GM20000 (cell line): ENCODE results near the gene LYPD6B.

Experiments
- DNase-seq: peaks from one replicate; pipeline ENCODE4 v3.0.0; 2012; ENCODE audit warnings: low spot score
- TF ChIP-seq, protein P1 (sequence below): IDR thresholded peaks from 2 replicates; pipeline ENCODE4 v1.5.1; 2012; ENCODE audit warnings: mild to moderate bottlenecking, control low read depth; ENCODE audit errors: extremely low read depth, missing control alignments

LYPD6B gene

GRCh38 chr2:149075853-149076252 lies 37.4 kb downstream of the LYPD6B start:
- TF ChIP-seq, protein P1, sequence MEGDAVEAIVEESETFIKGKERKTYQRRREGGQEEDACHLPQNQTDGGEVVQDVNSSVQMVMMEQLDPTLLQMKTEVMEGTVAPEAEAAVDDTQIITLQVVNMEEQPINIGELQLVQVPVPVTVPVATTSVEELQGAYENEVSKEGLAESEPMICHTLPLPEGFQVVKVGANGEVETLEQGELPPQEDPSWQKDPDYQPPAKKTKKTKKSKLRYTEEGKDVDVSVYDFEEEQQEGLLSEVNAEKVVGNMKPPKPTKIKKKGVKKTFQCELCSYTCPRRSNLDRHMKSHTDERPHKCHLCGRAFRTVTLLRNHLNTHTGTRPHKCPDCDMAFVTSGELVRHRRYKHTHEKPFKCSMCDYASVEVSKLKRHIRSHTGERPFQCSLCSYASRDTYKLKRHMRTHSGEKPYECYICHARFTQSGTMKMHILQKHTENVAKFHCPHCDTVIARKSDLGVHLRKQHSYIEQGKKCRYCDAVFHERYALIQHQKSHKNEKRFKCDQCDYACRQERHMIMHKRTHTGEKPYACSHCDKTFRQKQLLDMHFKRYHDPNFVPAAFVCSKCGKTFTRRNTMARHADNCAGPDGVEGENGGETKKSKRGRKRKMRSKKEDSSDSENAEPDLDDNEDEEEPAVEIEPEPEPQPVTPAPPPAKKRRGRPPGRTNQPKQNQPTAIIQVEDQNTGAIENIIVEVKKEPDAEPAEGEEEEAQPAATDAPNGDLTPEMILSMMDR, result no peak
- no peak for DNase-seq

DNA sequence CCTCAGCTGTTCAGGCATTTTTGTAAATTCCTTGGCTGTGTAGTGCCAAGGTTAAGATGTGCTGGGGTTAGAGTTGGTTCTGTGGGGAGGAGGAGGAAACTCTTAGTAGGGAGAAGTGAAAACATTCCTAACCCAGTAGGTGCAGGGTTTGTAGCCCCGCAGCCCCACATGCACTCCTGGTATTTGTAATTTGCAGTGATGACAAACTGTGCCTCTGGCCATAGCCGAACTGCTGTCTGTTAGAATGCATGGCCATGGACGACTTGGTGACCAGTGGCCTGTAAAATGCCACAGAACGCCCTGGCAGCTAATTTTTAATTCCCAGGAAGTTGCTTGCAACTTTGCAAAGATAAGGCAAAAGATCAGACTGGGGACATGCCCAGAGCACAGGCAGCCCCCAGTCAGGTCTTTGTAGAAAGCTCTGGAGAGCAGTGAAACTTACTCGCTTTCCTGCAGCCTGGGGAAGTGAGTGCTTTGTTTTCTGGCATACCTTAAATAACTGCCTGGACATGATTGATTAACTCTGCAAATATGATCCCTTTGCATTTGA lies 38.4 kb downstream of the LYPD6B start:
- TF ChIP-seq, protein P1, result no peak
- DNase-seq, result no peak

DNA sequence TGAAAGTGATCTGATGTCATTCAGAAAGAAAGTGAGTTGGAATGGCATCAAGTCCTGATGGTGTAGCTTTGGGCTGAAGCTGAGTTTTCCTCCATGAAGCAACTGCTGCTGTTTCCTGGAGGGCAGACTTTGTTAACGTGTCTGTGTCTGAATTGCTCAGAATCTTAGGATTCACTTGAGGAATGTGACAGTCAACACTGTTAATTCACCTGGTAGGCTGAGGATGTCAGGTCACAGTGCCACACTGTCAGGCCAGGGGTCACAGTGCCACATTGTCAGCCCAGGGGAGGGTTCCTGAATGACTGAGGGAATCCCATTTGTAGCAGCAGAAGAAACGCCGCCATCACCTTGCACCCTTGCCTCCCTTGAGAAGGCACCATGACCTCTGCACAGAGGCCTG lies 39.4 kb downstream of the LYPD6B start:
- no peak for DNase-seq
- TF ChIP-seq, protein P1, result no peak

GRCh38 chr2:149080099-149080498 lies 41.6 kb downstream of the LYPD6B start:
- DNase-seq, result no peak
- TF ChIP-seq, protein P1, result no peak

DNA sequence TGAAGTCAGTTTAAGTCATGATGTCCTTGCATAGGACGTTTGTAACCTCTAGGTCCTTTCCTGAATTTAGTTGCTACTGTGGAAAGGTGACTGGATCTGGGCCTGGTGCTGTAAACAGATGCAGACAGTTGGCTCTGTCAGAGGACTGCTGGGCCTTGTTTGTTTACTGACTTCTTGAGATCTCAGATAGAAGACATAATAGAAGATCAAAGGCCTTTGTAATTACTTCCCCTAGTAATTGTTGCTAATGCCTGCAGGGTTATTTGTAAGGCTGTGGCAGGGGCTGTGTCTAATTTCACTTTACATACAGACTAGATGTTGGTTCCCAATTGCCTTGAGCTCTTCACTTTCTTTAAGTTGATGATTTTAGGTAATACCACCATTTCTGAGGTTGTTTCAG lies 42.5 kb downstream of the LYPD6B start:
- TF ChIP-seq, protein P1, result no peak
- no peak for DNase-seq

DNA sequence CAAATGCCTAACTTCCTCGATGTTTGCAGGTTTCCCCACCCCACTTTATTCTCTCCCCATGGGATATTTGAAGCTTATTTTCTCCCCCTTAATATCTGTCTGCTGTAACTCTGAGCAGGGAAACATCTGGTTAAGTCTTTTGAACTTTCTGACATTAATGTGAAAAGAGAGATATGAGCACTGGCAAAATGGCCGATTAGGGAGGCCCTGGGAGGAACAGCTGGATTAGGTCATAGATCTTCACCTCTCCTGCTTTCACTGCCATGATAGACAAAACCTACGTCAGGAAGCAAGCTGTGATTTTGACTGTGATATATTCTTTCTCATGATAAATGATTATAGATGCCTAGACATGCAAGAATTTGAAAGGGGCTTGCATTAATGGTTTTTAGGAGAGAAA lies 43.6 kb downstream of the LYPD6B start:
- TF ChIP-seq, protein P1, result no peak
- no peak for DNase-seq

DNA sequence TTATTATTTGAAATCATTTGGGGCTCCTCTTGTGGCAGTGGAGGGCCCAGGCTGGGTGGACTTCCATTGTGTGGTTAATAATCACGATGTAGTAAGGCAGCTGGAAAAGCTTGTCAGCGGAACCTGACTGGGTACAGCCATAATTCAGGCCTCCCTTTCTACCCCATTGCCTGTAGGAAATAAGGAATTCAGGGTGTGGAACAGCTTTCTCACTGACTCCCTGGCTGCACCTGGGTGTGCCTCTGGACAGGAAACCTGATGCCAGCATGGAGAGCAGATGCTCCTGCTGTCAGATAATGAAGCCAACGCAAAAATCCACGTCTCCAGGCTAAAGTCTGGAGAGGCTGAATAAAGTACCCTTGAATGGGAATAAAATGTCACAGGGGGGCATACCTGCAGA lies 44.2 kb downstream of the LYPD6B start:
- TF ChIP-seq, protein P1, result no peak
- DNase-seq, result no peak
